Non-pigmented ciliary epithelial cell (primary cell): ENCODE data around the gene C16orf96.

Experiments
- DNase-seq: peaks from one replicate; pipeline ENCODE4 v3.0.0-alpha.2; 2010; ENCODE audit warnings: low read depth

Gene C16orf96

DNA sequence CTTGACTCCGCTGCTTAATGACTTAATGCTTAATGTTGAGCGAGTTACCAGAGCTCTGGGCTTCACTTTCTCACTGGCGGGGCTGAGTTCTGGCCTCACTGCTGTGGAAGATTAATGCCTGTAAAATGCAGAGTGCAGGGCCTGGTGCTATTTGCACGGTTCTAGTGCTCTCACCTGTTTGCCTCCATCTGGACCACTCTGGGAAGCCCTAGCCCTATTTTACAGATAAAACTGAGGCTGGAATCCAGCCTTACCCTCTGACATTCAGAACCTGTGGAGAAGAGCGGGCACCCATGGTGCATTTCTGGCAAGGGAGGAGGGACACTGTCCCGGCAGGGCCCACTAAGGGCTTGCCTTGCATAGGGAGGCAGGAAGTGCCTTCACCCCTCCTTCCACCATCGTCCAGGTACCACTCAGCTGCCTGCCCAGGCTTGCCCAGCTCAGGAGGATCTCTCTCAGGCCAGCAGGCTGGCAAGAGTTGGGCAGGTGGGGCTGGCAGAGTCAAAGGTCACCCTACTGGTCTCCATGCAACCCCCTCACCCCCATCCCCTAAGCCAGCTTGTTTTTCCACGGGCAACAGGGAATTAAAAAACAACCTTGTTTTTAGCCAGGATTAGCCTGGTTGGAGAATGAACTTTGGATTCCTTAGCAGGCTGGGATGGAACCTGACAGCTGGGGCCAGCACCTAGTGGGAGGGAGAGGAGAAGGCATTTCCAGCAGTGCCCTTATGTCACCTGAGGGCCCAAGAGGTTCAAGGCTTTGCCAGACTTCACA, 62.7 kb downstream of the C16orf96 start:
- DNase-seq, result no peak

DNA sequence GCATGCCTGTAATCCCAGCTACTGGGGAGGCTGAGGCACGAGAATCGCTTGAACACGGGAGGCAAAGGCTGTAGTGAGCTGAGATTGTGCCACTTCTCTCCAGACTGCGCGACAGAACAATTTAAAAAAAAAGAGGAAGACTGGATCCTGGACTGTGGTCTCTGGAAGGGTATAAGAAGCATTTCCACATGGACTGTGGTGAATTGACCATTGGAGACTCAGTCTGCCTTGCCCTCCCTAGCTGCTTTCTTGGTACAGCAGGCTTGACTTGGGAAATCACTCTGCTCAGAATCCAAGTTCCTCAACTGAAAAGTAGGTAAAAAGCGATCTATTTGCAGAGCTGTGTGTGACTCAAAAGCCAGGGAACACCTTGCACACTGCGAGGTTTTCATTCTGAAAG, 67.5 kb downstream of the C16orf96 start:
- DNase-seq, result no peak

DNA sequence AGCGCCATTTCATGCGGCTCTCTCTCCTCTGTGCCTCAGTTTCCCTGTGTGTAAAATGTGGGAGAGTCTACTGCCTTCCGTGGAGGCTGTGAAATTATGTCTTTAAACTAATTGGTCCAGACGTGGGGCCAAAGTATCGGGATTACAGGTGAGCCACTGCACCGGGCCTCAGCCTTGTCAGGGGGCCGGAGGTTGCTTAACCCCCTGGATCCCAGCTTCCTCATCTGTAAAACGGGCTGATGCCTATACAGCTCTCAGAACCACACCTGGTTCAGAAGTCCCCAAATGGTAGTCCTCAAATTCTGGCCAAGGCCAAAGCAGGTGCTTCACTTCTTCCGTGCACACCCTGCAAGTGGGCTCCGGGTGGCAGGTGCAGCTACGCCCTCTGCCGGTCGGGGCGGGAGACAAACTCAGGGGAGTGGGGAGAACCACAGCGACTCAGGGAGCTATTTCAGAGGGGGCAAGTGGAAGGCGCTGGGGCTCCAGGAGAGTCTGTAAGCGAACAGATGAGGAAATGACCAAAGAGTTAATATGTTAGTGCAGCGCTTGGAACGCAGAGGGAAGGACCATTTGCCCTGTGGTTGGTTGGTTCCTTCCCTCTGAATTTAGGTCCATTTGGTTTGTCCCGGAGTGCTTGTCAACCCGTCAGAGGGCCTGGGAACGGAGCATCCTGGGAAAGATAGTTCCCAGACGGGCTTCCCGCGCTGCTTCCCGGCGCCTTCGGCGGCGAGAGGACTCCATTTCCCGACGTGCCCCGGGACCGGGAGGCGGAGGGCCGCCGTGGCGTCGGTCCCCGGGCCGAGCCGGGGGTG, 68.1 kb downstream of the C16orf96 start, which contains the start of gene MGRN1:
MGRN1 (plus strand) TSS at position 812 of the 812 bp plus-strand sequence. CDS start 135 bp downstream, outside the sequence.
- DNase-seq, result peak; percentile 94

DNA sequence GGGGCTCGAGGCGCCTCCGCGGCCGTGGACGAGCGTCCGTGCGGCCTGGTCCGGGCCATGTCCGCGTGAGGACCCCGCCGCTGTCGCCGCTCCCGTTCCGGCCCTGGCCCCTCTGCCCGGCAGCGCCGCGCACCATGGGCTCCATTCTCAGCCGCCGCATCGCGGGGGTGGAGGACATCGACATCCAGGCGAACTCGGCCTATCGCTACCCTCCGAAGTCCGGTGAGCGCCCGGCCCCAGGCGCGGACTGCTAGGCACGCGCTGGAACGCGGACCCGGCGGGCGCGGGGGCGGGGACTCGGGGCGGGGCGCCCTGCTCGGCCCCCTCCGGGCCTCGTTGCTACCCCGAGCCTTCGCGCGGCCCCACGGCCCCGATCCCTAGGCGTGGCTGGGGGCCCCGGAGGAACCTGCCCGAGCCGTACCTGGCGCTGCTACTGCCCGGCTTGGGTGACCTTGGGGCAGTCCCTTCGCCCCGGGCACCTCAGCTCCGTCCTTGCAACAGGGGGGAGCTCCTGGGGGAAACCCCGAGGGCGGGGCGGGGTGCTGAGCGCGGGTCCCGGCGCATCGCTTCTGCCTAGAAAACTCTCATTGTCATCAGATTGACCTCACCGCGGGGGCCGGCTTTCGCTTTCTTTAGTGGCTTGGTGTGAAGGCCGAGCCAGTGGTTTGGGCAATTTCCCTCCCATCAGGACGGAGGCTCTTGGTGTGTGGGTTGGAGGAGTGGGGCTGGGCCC, 68.9 kb downstream of the C16orf96 start:
- DNase-seq, result no peak

DNA sequence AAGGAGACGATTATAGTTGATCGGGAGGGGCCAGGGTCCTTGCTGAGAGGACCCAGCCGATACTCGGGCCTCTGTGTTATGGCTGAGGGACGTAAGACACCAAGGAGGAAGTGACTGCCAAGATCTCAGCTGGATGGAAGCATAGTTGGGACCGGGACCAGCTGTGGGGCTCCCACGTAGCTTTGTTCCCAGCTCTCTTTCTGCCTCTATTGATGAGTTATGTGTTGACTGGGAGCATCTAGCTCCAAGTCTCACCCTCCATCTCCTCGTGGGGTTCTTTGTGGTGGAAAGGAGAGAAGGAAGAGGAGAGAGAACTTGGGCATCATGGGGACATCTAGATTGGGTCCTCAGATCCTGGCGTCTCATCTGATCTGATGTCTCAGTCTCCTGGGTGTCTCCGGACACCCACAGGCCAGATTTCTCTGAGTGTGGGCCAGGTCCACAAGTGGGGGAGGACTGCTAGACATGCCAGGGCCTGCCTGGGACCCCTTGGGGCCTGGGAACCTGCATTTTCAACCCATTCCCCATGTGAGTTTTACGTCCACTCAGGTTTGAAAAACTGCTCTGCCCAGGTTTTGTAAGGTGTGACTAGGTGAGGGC, 69.5 kb downstream of the C16orf96 start:
- DNase-seq, result no peak

DNA sequence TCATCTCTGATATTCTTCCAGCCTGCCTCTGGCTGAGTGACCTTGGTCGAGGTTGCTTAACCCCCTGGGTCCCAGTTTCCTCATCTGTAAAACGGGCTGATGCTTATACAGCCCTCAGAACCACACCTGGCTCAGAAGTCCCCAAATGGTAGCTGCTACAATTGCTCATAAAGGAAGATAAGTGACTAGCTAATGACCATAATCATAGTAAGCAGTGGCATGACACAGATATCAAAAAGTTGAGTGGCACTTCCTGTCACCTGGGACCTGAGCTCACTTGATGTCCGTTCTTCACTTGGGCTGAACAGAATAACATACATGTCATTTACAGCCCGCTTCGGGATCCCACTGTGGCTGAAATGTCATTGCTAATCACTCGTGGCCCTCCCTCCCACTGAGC, 70.3 kb downstream of the C16orf96 start:
- DNase-seq, result no peak

DNA sequence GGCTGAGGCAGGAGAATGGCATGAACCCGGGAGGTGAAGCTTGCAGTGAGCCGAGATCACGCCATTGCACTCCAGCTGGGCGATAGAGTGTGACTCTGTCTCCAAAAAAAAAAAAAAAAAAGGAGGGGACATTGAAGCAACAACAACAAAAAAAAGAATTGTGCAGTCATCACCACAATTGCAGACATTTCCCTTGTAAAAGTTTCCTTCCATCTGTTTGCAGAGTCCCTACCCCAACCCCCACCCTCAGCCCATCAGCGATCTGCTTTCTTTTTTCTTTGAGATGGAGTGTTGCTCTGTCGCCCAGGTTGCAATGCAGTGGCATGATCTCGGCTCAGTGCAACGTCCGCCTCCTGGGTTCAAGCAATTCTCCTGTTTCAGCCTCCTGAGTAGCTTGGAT, 72.1 kb downstream of the C16orf96 start:
- no peak for DNase-seq

DNA sequence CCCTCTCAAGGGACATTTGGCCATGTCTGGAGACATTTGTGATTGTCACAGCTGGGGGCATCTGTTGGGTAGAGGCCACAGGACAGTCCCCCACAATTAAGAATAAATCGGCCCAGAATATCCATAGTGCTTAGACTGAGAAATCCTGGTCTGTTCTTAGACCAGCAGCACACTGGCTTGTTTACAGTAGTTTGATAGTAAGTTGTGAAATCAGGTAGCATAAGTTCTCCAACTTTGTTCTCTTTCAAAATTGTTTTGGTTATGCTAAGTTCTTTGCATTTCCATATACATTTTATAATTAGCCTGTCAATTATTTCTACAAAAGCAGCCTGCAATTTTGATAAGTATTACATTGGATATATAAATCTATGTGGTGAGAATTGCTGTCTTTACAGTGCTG, 75.3 kb downstream of the C16orf96 start:
- DNase-seq, result no peak

DNA sequence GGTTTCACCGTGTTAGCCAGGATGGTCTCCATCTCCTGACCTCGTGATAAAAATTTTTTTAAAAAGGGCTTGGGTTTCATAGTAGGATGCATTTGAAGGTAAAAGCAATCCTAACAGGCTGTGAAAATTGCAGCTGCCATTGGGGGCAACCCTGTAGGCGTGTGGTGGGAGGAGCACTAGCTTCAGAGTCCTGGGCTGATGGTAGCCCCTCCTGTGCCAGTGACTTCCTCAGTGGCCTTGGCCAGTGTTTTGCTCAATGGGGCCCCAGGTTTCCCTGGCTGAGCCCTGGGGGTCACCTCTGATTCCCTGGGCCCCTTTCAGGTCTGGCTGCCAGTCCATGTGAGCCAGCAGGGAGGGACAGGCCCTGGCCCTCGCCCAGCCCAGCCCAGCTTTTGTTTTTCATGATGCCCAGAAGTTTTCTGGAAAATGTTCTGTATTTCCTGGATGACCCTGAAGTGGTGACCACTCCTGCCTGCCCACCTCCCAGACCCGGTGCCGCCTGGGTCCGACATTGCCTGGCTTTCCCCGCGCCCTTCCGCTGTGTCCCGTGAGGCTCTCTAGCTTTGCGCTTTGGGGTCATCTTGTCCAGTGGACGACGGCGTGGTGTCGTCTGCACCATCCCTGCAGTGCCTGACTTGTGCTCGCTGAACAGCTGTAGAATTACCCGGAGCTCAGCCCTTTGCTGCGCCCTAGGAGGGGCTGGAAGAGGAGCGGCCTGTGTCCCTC, 77.9 kb downstream of the C16orf96 start:
- no peak for DNase-seq

DNA sequence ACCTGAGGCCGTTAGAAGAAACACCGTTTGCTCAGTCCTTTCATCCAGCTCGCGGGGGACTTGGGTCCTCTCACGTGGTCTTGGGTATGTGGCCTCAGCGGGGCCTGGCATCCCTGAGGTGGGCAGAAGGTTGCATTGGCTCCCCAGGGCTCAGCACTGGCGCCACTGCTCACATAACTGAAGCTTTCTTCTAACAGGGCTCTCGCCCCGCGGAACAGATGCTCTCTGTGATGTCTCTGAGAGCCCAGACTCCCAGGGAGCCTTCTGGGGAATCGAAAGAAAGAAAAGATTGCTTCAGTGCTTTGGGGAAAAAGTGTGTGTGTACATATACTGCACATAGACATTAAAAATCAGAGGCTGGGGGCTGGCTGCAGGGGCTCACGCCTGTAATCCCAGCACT, 78.6 kb downstream of the C16orf96 start:
- DNase-seq, result no peak

DNA sequence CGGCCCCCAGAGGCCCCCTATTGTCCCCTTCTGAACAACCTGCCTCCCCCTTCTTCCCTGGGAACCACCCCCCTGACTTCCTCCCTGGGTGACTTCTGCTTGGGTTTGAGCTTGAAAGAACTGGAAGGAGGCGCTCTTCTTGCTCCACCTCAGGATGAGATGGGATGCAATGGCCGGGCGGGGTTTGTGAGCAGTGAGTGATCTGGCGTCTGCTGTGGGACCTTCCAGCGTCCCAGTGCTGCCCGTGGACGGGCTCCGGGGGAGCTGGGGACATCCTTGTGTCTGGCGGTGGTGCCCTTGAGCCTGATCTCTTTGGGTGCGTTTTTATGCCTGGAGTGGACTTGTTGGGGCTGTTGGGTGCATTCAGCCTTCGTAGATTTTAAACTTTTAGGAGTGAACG, 80.1 kb downstream of the C16orf96 start:
- DNase-seq, result no peak

DNA sequence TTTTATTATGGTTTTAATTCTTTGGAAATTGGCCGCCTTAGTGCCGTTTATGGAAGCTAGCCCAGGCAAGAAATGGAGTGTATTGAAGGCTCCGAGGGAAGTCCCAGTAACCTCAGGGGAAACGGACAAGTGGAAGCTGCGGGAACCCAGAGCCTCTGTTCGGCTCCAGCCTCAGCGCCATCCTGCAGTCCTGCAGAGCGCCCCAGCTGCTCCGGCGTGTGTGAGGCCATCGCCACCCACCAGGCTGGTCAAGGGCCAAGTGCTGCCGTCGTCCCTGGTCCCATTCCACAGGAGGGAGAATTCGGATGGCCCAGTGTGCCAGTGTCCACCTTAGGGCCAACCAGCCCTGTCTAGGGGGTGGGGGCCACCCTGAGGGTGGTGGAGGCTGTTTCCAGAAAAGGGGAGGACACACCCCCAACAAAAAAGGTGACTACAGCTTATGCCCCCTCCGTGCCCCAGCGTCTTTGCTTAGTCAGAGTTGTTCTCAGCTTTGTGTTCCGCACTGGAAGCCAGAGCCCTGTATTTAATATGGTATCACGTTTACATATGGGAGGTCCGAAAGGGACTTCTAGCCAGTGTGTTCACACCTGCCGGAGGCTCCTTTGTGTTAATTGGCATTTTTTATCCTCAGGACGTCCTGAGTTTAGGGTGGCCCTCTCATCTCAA, 81.5 kb downstream of the C16orf96 start:
- no peak for DNase-seq

DNA sequence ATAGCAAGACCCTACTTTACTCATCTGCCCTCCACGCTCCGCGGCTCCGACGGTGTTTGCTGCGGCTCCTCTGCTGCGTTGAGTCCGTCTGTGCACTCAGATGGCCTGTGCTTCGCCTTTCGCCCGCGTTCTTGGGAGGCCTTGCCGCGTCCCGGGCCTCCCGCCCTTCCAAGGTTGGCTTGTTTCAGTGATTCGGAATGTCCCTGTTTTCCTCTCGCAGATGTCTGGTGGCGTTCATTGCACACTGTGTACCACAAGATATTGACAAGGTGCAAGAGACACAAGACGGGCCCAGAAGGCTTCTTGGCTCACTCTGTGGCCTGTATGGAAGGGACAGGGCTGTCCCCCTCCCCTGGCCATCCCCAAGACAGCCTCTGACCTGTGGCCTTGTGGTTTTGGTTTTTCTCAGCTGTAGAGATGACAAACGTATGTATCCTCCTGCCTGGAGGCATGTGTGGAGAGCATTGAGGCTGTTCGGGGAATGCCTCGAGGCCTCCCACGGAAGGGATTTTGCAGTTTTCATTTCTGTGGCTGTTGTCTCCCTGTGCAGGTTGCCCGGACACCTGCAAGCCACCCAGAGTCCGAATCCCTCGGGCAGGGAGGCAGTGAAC, 83.9 kb downstream of the C16orf96 start:
- no peak for DNase-seq

DNA sequence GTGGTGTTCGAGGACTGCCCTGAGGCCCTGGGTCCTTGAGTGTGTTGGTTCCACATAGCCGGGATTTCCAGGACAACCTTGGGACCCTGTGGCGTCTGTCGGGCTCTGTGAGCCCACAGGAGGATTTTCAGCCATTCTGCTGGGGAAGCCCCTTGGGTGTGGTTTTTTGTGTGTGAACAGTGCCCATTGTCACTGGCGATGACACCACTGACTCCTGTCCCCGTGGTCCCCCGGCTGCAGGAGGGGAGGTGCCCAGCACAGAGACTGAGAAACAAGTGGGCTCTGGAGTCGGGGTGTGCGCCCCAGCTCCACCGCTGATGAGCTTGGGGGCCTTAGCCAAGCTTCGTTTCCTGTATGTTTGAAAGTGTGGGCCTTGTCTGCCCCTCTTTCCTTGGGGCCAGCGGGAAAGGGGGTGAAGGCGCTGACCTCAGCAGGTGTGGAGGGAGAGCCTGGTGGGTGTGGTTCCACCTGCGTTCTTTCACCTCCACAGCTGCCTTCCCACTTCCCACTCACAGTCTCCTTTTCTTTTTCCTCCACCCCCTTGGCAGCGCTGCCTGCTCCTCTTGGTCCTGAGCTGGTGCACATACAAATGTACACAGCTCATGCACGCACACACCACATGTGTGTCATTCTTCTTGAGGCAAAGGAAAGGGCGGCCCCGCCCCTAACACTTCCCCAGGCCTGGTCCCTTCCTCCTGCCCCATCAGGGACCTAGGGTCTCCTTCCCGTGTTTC, 84.6 kb downstream of the C16orf96 start:
- no peak for DNase-seq

DNA sequence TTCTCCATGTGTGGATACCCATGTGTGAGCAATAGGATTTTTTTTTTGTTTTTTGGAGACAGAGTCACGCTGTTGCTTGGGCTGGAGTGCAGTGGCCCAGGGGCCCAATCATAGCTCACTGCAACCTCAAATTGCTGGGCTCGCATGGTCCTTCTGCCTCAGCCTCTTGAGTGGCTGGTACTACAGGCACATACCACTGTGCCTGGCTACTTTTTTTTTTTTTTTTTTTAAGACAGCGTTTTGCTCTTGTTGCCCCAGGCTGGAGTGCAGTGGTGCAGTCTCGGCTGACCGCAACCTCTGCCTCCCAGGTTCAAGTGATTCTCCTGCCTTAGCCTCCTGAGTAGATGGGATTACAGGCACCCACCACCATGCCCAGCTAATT, 85.2 kb downstream of the C16orf96 start:
- no peak for DNase-seq

DNA sequence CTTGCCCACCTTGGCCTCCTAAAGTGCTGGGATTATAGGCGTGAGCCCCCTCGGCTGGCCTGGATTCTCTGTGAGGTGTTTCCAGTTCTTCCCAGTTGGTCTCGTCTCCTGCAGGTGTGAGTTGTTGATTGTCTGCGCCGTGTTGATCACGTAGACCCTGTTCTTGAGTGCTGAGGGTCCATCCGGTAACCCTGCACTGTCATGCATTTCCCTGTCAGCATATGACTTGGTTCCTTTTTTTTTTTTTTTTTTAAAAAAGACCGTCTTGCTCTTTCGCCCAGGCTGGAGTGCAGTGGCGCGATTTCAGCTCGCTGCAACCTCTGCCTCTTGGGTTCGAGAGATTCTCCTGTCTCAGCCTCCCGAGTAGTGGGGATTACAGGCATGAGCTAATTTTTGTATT, 85.8 kb downstream of the C16orf96 start:
- no peak for DNase-seq

DNA sequence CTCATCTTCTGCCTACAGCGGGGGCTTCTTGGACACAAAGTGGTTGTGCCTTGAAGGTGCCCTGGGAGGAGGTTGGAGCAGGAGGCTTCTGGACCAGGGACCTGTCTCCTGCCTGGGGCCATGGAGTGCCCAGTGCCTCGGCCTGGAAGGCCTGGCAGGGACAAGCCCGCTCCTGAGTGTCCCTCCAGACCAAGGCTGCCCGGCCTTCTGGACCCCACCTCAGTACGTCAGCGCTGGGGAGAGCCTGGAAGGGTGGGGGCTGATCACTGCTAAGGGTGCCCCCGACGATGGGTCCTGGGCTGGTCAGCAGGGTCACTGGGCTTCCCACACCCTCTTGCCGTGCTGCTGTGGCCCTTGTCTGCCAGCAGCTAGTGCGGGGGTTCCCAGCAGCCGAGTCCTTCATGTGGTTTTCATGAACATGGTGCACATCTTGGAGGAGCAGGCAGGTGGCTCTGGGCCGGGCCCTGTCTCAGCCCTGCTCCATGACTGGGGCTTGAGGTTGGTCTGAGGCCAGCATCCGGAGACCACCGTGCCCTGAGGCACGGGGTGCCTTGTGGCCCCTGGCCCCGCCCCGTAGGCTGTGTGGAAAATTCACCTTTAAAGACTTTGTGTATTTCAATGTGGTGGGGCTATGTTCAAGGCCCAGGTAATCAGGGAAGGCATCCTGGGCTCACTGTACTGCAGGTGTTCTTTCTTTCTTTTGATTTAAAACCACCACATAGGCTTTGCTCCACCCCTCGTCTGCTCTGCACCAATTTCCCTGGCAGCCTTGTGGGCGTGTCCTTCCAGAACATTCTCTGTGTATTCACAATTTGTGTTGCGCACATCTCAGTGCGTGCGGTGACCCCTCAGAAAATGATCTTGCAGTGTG, 90.9 kb downstream of the C16orf96 start:
- no peak for DNase-seq

DNA sequence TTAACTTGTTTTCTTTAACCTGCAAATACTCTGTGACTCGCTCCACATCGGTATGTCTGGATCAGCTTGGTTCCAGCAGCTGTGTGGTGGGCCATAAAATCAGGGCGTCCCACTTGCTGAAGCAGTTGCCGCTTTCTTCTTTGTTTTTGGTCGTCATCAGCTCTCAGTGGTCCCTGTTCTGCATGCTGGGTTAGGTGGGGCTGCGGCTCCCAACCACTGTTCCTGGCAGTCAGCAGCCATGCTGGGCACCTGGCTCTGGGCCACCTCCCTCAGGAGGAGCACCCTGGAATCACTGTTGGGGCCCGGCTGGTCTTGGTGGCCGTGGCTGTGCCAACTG, 91.5 kb downstream of the C16orf96 start:
- DNase-seq, result no peak

DNA sequence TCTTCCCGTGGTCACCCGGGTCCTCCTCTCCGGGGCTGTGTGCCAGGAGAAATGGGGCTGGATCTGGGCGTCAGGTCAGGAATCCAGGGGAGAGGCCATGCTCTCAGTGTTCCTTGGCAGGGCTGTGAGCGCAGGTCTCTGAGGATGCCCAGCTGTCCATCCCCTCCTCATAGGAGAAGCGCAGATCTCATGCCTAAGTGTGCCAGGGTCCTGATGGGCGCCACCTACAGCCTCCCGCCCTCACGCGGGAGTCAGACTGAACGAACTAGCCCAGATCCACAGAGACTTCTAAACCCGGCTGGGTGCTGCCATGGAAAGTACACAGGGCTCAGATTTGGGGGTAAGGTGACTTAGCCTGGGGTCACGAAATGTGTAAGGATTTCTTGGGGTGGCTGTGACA, 92.8 kb downstream of the C16orf96 start:
- no peak for DNase-seq
